PC-3 (cell line): Measurements from ENCODE around the gene CDKL5. TPM values are rescaled to one million over a fixed set of nuclear protein-coding genes. Genes with fewer than 3 reads are reported as not detected.

Experiments used
- ATAC-seq: fragments of 200-7000 bp; cut with Tn5 transposase; 2 replicates; pipeline ENCODE4 v1.9.1; 2020; ENCODE audit warnings: mild to moderate bottlenecking, moderate library complexity
- BruUV-seq: library from RNA; stranded (reverse); fragments of 400-500 nt; replicated peaks from 2 replicates; lab custom pipeline; 2021; lab: Mats Ljungman, UMichigan
- CTCF ChIA-PET: fragments of 300-600 bp; sonication (Branson Sonifier 250); formaldehyde crosslinking; loops from one replicate; lab custom pipeline; 2022; ENCODE audit warnings: antibody characterized with exemption; lab: Charles Lee
- POLR2A ChIA-PET: fragments of 300-600 bp; sonication (Branson Sonifier 250); formaldehyde crosslinking; loops from one replicate; lab custom pipeline; 2022; ENCODE audit warnings: antibody characterized with exemption; ENCODE audit not compliant: unreplicated experiment; lab: Charles Lee
- DNase-seq: peaks from one replicate; pipeline ENCODE4 v3.0.0-alpha.2; 2015
- H2AFZ ChIP-seq: fragments of 300-600 bp; sonication (generic); 2 replicates; pipeline ENCODE4 v1.6.0; 2016; ENCODE audit warnings: antibody characterized with exemption, low read length
- H3F3A ChIP-seq: fragments of 300-600 bp; sonication (generic); one replicate; pipeline ENCODE4 v1.6.0; 2017; ENCODE audit warnings: antibody characterized with exemption, low read length, control low read depth, mild to moderate bottlenecking; ENCODE audit not compliant: unreplicated experiment
- H3K27ac ChIP-seq: fragments of 300-600 bp; sonication (generic); 2 replicates; pipeline ENCODE4 v1.5.1; 2016; ENCODE audit warnings: mild to moderate bottlenecking, low read length
- H3K27me3 ChIP-seq: fragments of 300-600 bp; sonication (generic); 2 replicates; pipeline ENCODE4 v1.6.1; 2016; ENCODE audit warnings: low read length, mixed read lengths
- H3K36me3 ChIP-seq: fragments of 300-600 bp; sonication (generic); 2 replicates; pipeline ENCODE4 v1.6.1; 2016; ENCODE audit warnings: low read depth, mixed run types, low read length, mixed read lengths
- H3K4me1 ChIP-seq: fragments of 300-600 bp; sonication (generic); 2 replicates; pipeline ENCODE4 v1.5.1; 2016; ENCODE audit warnings: low read length; ENCODE audit not compliant: insufficient read depth
- H3K4me2 ChIP-seq: fragments of 300-600 bp; sonication (generic); 2 replicates; pipeline ENCODE4 v1.6.0; 2016; ENCODE audit warnings: low read length
- H3K4me3 ChIP-seq: fragments of 300-600 bp; sonication (generic); 2 replicates; pipeline ENCODE4 v1.5.1; 2016; ENCODE audit warnings: mild to moderate bottlenecking, low read length, mixed read lengths
- H3K79me2 ChIP-seq: fragments of 300-600 bp; sonication (generic); 2 replicates; pipeline ENCODE4 v1.6.1; 2017; ENCODE audit warnings: low read length, mixed read lengths
- H3K9ac ChIP-seq: fragments of 300-600 bp; sonication (generic); 2 replicates; pipeline ENCODE4 v1.6.0; 2016; ENCODE audit warnings: mild to moderate bottlenecking, low read length
- H3K9me2 ChIP-seq: fragments of 300-600 bp; sonication (generic); replicated peaks from 2 replicates; pipeline ENCODE4 v1.6.1; 2016; ENCODE audit warnings: mixed run types, low read length, mixed read lengths
- H3K9me3 ChIP-seq: fragments of 300-600 bp; sonication (generic); 2 replicates; pipeline ENCODE4 v1.6.1; 2016; ENCODE audit warnings: low read length, mixed read lengths
- H4K20me1 ChIP-seq: fragments of 300-600 bp; sonication (generic); 2 replicates; pipeline ENCODE4 v1.6.1; 2016; ENCODE audit warnings: low read length, mixed read lengths
- CTCF ChIP-seq: fragments of 300-600 bp; sonication (generic); conservative IDR thresholded peaks from 2 replicates; pipeline ENCODE4 v1.5.1; 2017; ENCODE audit warnings: antibody characterized with exemption, low read depth, mild to moderate bottlenecking, low read length
- EZH2 ChIP-seq: fragments of 300-600 bp; sonication (generic); IDR thresholded peaks from one replicate; pipeline ENCODE4 v1.6.1; 2017; ENCODE audit warnings: antibody characterized with exemption, mild to moderate bottlenecking, low read length; ENCODE audit not compliant: unreplicated experiment
- EZH2phosphoT487 ChIP-seq: fragments of 300-600 bp; sonication (generic); IDR thresholded peaks from 2 replicates; pipeline ENCODE4 v1.6.1; 2018; ENCODE audit warnings: mild to moderate bottlenecking, antibody characterized with exemption, low read length, borderline replicate concordance
- intact Hi-C: fragments of 100-400 bp; cut with micrococcal nuclease; formaldehyde crosslinking; loops from 2 replicates; pipeline ENCODE4 v1.9.0; 2023
- total RNA-seq: library from RNA; depleted of rRNA; stranded (reverse); fragments of >200 nt; gene quantifications from 2 replicates; pipeline ENCODE4 v1.2.3, GENCODE V29; 2014

The CDKL5 gene
- total RNA-seq, 1 experiment from 2014 or later = 2.9 TPM

- H3K9me2 ChIP-seq = no peaks in the 10 kb centered on the region
- H3K36me3 ChIP-seq = no peaks in the 10 kb centered on the region
- H4K20me1 ChIP-seq = no peaks in the 10 kb centered on the region
- no peaks in the 10 kb centered on the region for H3K79me2 ChIP-seq
- ATAC-seq (no peak), DNase-seq (no peak)
- H2AFZ ChIP-seq = no peak overlapping the region
- H3F3A ChIP-seq = no peaks in the 10 kb centered on the region
- intact Hi-C loops = no loop called here
- CTCF ChIA-PET = no interaction called here
- TF ChIP-seq CTCF (no peak), EZH2phosphoT487 (no peak), EZH2 (no peak)
- H3K4me3 ChIP-seq = no peak overlapping the region
- POLR2A ChIA-PET = no interaction called here
- no peak overlapping the region for H3K27ac ChIP-seq
- no peaks in the 10 kb centered on the region for H3K27me3 ChIP-seq
- BruUV-seq = no TSS peak
- no peaks in the 10 kb centered on the region for H3K9me3 ChIP-seq
- H3K4me2 ChIP-seq = no peak overlapping the region
- no peak overlapping the region for H3K9ac ChIP-seq
- no peaks in the 10 kb centered on the region; the same call in 1 of the 2 replicates for H3K4me1 ChIP-seq
Observed at GRCh38 chrX:18457000-18457399, 31.6 kb downstream of the CDKL5 start.

GRCh38 chrX:18461431-18461830, 36.0 kb downstream of the CDKL5 start:
- no peaks in the 10 kb centered on the region for H3K4me1 ChIP-seq
- ChIA-PET POLR2A (no interaction called here), CTCF (no interaction called here)
- DNase-seq = no peak
- H3K79me2 ChIP-seq = no peaks in the 10 kb centered on the region
- no TSS peak for BruUV-seq
- H3K27me3 ChIP-seq = no peaks in the 10 kb centered on the region
- H3K9me3 ChIP-seq = no peaks in the 10 kb centered on the region
- H3K4me2 ChIP-seq = no peak overlapping the region
- H3K9ac ChIP-seq = no peak overlapping the region
- ATAC-seq = no peak
- no peaks in the 10 kb centered on the region for H3F3A ChIP-seq
- H2AFZ ChIP-seq = no peak overlapping the region
- TF ChIP-seq CTCF = no peak
- no peaks in the 10 kb centered on the region for H4K20me1 ChIP-seq
- no peak overlapping the region for H3K27ac ChIP-seq
- H3K4me3 ChIP-seq = no peak overlapping the region
- H3K9me2 ChIP-seq = no peaks in the 10 kb centered on the region
- intact Hi-C loops = no loop called here
- no peaks in the 10 kb centered on the region for H3K36me3 ChIP-seq

GRCh38 chrX:18464499-18464898, 39.1 kb downstream of the CDKL5 start:
- Histone ChIP-seq H3K27ac (no peak overlapping the region), H4K20me1 (no peaks in the 10 kb centered on the region), H3F3A (no peaks in the 10 kb centered on the region), H3K36me3 (no peaks in the 10 kb centered on the region), H3K9ac (no peak overlapping the region), H3K4me3 (no peak overlapping the region), H3K4me1 (no peaks in the 10 kb centered on the region), H3K4me2 (no peak overlapping the region), H2AFZ (no peak overlapping the region), H3K79me2 (no peaks in the 10 kb centered on the region), H3K27me3 (no peaks in the 10 kb centered on the region), H3K9me3 (no peaks in the 10 kb centered on the region), H3K9me2 (no peaks in the 10 kb centered on the region)
- CTCF ChIA-PET = no interaction called here
- intact Hi-C loops = no loop called here
- TF ChIP-seq EZH2phosphoT487 = no peak
- no peak for TF ChIP-seq CTCF
- TF ChIP-seq EZH2 = no peak
- BruUV-seq = no TSS peak
- no peak for ATAC-seq
- no peak for DNase-seq
- POLR2A ChIA-PET = interaction anchor here (0.7 kb wide), 1 partner anchor 34 kb away, joined by 21 read pairs; no protein-coding TSS in a partner anchor
